Measurements from ENCODE around the gene PDE4DIP. TPM values are rescaled to one million over a fixed set of nuclear protein-coding genes. Genes with fewer than 3 reads are reported as not detected.

The PDE4DIP gene
- total and polyA plus RNA-seq, 3 experiments from 2014 or later = 18.1 to 30.4 (median 29.1) TPM

Other genes with a start within 250 kb of the PDE4DIP start
- gene NBPF14, start 248.4 kb upstream of the PDE4DIP start, total RNA-seq = 10 to 100 TPM; 11.2 to 11.6 TPM
- 5.6 TPM for gene NBPF14, start 248.4 kb upstream of the PDE4DIP start, polyA plus RNA-seq
- under 1 TPM in 1 of 2 experiments, not detected in 1; 0.69 TPM for gene NUDT4B, start 95.7 kb upstream of the PDE4DIP start, total RNA-seq
- 2.9 TPM for gene NUDT4B, start 95.7 kb upstream of the PDE4DIP start, polyA plus RNA-seq